ENCODE results near the gene BAIAP2.

The BAIAP2 gene

DNA sequence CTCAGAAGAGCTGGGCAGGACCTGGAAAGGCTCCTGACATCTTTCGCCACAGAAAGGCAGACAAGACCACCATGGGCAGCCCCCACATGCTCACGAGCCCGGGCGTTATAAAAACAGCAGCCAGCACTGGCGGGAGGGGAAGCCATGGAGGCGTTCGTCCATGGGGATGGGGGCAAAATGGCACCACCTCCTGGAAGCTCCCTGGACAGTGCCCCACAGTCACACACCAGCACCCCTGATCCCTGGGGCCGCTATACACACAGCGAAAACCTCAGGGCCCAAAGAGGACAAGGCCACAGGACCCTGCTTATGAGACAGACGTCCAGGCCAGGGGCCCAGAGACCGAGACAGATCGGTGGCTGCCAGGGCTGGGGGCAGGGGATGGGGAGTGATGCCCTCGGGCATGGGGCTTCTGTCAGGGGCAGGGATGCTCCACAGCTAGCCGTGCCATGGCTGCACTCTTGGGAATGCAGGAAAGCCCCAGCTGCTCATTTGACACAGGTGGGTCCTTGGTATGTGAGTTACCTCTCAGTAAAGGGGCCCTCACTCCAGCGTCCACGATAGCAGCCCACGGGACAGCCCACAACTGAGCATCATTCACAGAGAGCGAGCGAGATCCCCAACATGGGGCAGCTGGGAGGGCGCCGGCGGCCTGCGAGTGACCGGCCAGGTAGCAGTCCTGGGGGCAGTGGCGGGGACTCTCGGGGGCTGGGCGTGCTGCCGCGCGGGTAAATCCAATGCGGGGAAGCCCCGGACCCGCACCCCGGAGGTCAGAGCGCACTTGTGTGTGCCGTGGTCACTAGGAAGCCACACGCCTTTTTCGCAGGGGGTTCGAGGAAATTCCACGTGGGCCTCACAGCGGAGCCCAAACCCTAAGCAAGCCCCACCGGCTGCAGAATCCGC, 124.0 kb downstream of the BAIAP2 start:
- Histone ChIP-seq H3K9ac (ENCODE audit: low read depth, low read length) (no peak overlapping the region), H3K9me3 (ENCODE audit: control insufficient read depth, insufficient read depth, low read length) (no peaks in the 10 kb centered on the region), H3K4me1 (ENCODE audit: control insufficient read depth, insufficient read depth, low read length) (no peaks in the 10 kb centered on the region), H3K4me3 (ENCODE audit: low read depth, low read length) (no peak overlapping the region), H3K36me3 (ENCODE audit: control insufficient read depth, insufficient read depth, low read length) (no peaks in the 10 kb centered on the region), H3K27me3 (ENCODE audit: control insufficient read depth, insufficient read depth, low read length) (no peaks in the 10 kb centered on the region)

- Histone ChIP-seq H3K36me3 (ENCODE audit: control insufficient read depth, insufficient read depth, low read length) (no peaks in the 10 kb centered on the region), H3K4me3 (ENCODE audit: low read depth, low read length) (no peak overlapping the region), H3K27me3 (ENCODE audit: control insufficient read depth, insufficient read depth, low read length) (no peaks in the 10 kb centered on the region), H3K9me3 (ENCODE audit: control insufficient read depth, insufficient read depth, low read length) (no peaks in the 10 kb centered on the region), H3K4me1 (ENCODE audit: control insufficient read depth, insufficient read depth, low read length) (no peaks in the 10 kb centered on the region), H3K9ac (ENCODE audit: low read depth, low read length) (no peak overlapping the region)
Measured at GRCh38 chr17:81159611-81160265, 124.8 kb downstream of the BAIAP2 start.

DNA sequence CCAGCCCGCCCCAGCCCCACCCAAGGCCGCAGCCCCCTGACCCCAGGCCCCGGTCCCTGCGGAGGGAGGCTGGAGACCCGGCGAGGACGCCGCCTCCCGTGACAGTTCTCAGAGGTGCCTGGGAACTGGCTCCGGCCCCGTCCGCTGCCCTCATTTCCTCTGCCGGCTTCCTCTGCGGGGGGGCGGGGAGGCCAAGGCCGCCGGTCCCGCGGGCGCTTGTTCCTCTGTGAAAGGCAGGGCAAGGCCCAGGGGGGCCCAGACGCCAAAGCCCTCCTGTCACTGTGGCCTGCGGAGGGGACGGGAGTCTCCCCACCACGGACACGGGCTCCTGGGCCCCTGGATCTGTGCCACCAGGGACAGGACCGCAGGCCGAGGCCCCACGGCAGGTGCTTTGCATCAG, 125.4 kb downstream of the BAIAP2 start:
- Histone ChIP-seq H3K4me3 (ENCODE audit: low read depth, low read length) (no peak overlapping the region), H3K36me3 (ENCODE audit: control insufficient read depth, insufficient read depth, low read length) (no peaks in the 10 kb centered on the region), H3K4me1 (ENCODE audit: control insufficient read depth, insufficient read depth, low read length) (no peaks in the 10 kb centered on the region), H3K9ac (ENCODE audit: low read depth, low read length) (no peak overlapping the region), H3K27me3 (ENCODE audit: control insufficient read depth, insufficient read depth, low read length) (no peaks in the 10 kb centered on the region), H3K9me3 (ENCODE audit: control insufficient read depth, insufficient read depth, low read length) (no peaks in the 10 kb centered on the region)

DNA sequence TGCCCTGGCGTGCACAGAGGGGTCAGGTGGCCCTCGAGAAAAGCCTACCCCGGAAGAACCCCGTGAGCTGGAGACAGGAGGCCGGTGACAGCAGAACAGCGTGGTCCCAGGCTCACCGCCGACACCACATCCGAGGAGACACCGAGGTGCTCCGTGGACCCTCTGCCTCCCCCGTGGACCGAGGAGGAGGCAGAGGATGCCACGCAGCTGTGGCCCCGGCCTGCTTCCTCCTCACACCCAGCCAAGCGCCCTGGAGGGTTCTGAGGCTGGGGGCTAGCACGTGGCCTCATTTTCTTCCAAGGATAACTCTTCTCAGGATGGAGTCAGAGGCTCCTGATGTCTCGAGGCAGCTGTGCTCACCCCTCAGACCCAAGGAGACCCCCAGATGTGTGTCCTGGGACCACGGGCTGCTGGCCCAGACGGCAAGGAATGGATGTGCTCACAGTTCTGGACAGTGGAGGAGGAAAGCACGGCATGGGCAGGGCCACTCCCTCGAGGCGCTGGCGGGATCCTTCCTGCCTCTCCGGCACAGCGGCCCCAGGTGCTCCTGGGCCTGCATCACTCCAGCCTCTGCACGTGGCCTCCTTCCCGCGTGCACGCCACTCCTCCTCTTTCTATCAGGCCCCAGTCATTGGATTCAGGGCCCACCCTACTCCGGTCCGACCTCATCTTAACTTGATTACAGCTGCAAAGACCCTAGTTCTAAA, 125.9 kb downstream of the BAIAP2 start:
- Histone ChIP-seq H3K4me1 (ENCODE audit: control insufficient read depth, insufficient read depth, low read length) (no peaks in the 10 kb centered on the region), H3K4me3 (ENCODE audit: low read depth, low read length) (no peak overlapping the region), H3K9ac (ENCODE audit: low read depth, low read length) (no peak overlapping the region), H3K36me3 (ENCODE audit: control insufficient read depth, insufficient read depth, low read length) (no peaks in the 10 kb centered on the region), H3K9me3 (ENCODE audit: control insufficient read depth, insufficient read depth, low read length) (no peaks in the 10 kb centered on the region), H3K27me3 (ENCODE audit: control insufficient read depth, insufficient read depth, low read length) (no peaks in the 10 kb centered on the region)

- H3K9ac ChIP-seq (ENCODE audit: low read depth, low read length): no peak overlapping the region
- H3K4me3 ChIP-seq (ENCODE audit: low read depth, low read length): no peak overlapping the region
- no peaks in the 10 kb centered on the region for H3K9me3 ChIP-seq (ENCODE audit: control insufficient read depth, insufficient read depth, low read length)
- no peaks in the 10 kb centered on the region for H3K36me3 ChIP-seq (ENCODE audit: control insufficient read depth, insufficient read depth, low read length)
- no peaks in the 10 kb centered on the region for H3K27me3 ChIP-seq (ENCODE audit: control insufficient read depth, insufficient read depth, low read length)
- no peaks in the 10 kb centered on the region for H3K4me1 ChIP-seq (ENCODE audit: control insufficient read depth, insufficient read depth, low read length)
Measured at GRCh38 chr17:81161536-81161935, 126.6 kb downstream of the BAIAP2 start.

DNA sequence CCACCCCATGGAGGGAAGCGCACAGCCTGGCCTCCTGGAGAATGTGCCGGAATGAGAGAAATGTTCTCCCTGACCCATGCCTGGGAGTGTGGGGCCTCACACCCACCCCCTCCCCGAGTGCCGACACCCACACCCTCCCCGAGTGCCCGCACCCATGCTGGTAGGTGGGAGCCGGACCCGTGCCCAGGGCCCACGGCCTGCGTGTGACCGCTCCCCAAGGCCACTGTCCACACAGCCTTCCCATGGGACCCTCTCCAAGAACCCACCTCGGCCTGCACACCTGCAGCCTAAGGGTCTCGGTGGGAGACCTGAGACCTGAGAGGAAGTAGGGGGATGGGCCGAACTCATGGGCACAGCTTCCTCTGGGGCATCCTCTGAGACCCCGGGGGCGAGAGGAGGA, 127.0 kb downstream of the BAIAP2 start:
- Histone ChIP-seq H3K4me3 (ENCODE audit: low read depth, low read length) (no peak overlapping the region), H3K27me3 (ENCODE audit: control insufficient read depth, insufficient read depth, low read length) (no peaks in the 10 kb centered on the region), H3K9me3 (ENCODE audit: control insufficient read depth, insufficient read depth, low read length) (no peaks in the 10 kb centered on the region)

GRCh38 chr17:81162491-81162890, 127.5 kb downstream of the BAIAP2 start:
- Histone ChIP-seq H3K9ac (ENCODE audit: low read depth, low read length) (no peak overlapping the region), H3K4me1 (ENCODE audit: control insufficient read depth, insufficient read depth, low read length) (no peaks in the 10 kb centered on the region), H3K9me3 (ENCODE audit: control insufficient read depth, insufficient read depth, low read length) (no peaks in the 10 kb centered on the region), H3K36me3 (ENCODE audit: control insufficient read depth, insufficient read depth, low read length) (no peaks in the 10 kb centered on the region), H3K27me3 (ENCODE audit: control insufficient read depth, insufficient read depth, low read length) (no peaks in the 10 kb centered on the region), H3K4me3 (ENCODE audit: low read depth, low read length) (no peak overlapping the region)

More for the DNA sequence above, 127.0 kb downstream of the BAIAP2 start:
- no peak overlapping the region for H3K9ac ChIP-seq (ENCODE audit: low read depth, low read length)
- H3K4me1 ChIP-seq (ENCODE audit: control insufficient read depth, insufficient read depth, low read length): no peaks in the 10 kb centered on the region
- H3K36me3 ChIP-seq (ENCODE audit: control insufficient read depth, insufficient read depth, low read length): no peaks in the 10 kb centered on the region

- no peaks in the 10 kb centered on the region for H3K4me1 ChIP-seq (ENCODE audit: control insufficient read depth, insufficient read depth, low read length)
- no peaks in the 10 kb centered on the region for H3K36me3 ChIP-seq (ENCODE audit: control insufficient read depth, insufficient read depth, low read length)
- H3K9me3 ChIP-seq (ENCODE audit: control insufficient read depth, insufficient read depth, low read length): no peaks in the 10 kb centered on the region
- no peak overlapping the region for H3K4me3 ChIP-seq (ENCODE audit: low read depth, low read length)
- no peak overlapping the region for H3K9ac ChIP-seq (ENCODE audit: low read depth, low read length)
- no peaks in the 10 kb centered on the region for H3K27me3 ChIP-seq (ENCODE audit: control insufficient read depth, insufficient read depth, low read length)
Measured at GRCh38 chr17:81163051-81163695, 128.2 kb downstream of the BAIAP2 start.

DNA sequence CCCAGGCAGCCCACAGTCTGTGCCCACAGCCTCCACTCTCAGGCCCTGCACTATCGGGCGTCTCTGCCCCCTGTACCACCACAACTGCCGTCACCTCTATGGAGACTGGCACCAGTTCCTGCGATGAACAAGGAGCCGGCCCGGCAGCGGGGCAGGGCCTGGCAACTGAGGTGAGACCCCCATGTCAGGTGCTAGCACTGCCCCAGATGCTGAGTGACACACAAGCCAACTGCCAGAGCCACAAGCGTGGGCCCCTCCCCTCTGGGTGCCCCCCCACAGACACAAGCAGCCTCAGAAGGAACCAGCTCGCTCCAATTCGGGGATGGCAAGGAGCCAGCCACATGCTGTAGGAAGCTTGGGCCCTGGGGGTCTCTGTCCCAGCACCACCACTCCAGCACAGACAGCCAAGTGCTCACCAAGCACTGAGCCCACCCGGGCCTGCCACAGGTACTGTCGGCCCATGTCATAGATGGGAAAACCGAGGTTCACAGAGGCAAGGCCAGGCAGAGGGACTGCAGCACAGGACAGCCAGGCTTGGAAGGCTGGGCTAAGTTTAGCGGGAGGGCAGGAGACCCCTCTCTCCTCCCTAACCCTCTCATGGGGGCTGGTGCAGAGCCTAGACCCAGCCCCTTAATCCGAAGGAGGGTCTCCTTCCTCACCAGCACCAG, 128.9 kb downstream of the BAIAP2 start:
- H3K27me3 ChIP-seq (ENCODE audit: control insufficient read depth, insufficient read depth, low read length): no peaks in the 10 kb centered on the region
- no peak overlapping the region for H3K9ac ChIP-seq (ENCODE audit: low read depth, low read length)
- H3K36me3 ChIP-seq (ENCODE audit: control insufficient read depth, insufficient read depth, low read length): no peaks in the 10 kb centered on the region
- no peak overlapping the region for H3K4me3 ChIP-seq (ENCODE audit: low read depth, low read length)
- H3K9me3 ChIP-seq (ENCODE audit: control insufficient read depth, insufficient read depth, low read length): no peaks in the 10 kb centered on the region
- no peaks in the 10 kb centered on the region for H3K4me1 ChIP-seq (ENCODE audit: control insufficient read depth, insufficient read depth, low read length)

DNA sequence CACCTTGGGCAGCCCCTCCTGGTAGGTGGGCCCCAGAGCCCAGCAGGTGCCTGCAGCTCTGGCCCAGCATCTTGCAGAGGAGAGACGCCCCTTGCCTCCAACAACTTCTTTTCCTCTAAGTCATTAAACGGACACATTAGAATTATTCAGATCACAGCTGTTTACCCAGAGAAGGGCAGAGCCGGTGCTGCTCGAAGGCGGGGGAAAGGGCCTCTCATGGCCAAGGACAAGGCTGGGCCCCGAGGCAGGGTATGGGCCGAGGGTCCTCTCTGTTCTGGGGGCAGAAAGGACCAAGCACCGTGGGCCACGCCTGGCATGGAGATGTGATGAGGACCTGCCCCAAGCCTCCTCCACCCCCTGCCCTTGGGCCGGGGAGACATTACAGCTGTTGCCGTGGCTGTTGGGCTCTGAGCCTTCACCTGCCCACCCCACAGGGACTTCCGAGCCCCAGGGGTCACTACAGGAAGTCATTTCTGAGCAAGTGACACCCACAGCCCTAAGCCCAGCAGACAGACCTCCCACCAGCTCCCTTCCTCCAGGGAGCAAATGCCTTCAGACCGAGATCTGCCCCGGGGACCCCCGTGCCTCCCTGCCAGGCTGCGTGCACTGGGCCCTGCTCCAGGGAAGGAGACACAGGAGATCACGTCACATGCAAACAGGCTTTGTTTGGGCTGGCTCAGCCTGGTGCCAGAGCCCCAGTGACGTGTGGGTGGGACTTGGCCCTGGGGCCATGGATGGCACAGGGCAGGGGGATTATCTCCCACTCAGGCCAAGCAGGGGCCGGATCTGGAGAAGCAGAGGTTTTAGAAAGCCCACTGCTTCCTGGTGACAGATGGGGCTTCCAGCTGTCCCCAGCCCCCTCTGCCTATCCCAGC, 129.7 kb downstream of the BAIAP2 start:
- no peaks in the 10 kb centered on the region for H3K4me1 ChIP-seq (ENCODE audit: control insufficient read depth, insufficient read depth, low read length)
- no peaks in the 10 kb centered on the region for H3K27me3 ChIP-seq (ENCODE audit: control insufficient read depth, insufficient read depth, low read length)
- H3K9me3 ChIP-seq (ENCODE audit: control insufficient read depth, insufficient read depth, low read length): no peaks in the 10 kb centered on the region
- H3K9ac ChIP-seq (ENCODE audit: low read depth, low read length): no peak overlapping the region
- H3K4me3 ChIP-seq (ENCODE audit: low read depth, low read length): no peak overlapping the region
- no peaks in the 10 kb centered on the region for H3K36me3 ChIP-seq (ENCODE audit: control insufficient read depth, insufficient read depth, low read length)
